ENCODE results near the gene SRSF7. TPM values are rescaled to one million over a fixed set of nuclear protein-coding genes. Genes with fewer than 3 reads are reported as not detected.

SRSF7 gene
- total and polyA plus RNA-seq, 2 donors (not counting 1 experiment from before 2014, with no cell fraction given): 283 to 505 TPM

DNA sequence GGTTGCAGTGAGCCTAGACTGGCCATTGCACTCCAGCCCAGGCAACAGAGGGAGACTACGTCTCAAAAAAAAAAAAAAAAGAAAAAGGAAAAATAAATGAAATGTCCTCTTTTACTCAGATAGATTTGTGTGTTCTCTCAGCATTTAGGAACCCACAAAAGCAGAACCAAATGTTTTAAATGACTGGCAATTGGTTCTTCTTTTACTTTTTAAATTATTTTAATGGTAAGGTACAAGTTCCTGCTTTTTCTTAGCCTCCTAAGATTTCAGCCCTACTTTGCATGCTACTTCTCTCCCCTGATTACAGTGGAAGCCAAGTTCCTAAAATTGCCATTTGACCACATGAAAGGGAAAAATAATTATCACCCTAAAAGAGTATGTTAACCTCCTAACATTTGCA is 23.5 kb downstream of the SRSF7 start:
- no peak for TF ChIP-seq EZH2 (IDR thresholded peaks at IDR 0.05; ENCODE audit: borderline replicate concordance, insufficient read depth, low read depth, low read length, poor library complexity, severe bottlenecking)
- TF ChIP-seq, protein P1, sequence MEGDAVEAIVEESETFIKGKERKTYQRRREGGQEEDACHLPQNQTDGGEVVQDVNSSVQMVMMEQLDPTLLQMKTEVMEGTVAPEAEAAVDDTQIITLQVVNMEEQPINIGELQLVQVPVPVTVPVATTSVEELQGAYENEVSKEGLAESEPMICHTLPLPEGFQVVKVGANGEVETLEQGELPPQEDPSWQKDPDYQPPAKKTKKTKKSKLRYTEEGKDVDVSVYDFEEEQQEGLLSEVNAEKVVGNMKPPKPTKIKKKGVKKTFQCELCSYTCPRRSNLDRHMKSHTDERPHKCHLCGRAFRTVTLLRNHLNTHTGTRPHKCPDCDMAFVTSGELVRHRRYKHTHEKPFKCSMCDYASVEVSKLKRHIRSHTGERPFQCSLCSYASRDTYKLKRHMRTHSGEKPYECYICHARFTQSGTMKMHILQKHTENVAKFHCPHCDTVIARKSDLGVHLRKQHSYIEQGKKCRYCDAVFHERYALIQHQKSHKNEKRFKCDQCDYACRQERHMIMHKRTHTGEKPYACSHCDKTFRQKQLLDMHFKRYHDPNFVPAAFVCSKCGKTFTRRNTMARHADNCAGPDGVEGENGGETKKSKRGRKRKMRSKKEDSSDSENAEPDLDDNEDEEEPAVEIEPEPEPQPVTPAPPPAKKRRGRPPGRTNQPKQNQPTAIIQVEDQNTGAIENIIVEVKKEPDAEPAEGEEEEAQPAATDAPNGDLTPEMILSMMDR (IDR thresholded peaks at IDR 0.05): no peak
- no peak for DNase-seq
- no peak overlapping the region for H3K4me2 ChIP-seq (replicated peaks; ENCODE audit: low read depth, low read length, poor library complexity, severe bottlenecking)

DNA sequence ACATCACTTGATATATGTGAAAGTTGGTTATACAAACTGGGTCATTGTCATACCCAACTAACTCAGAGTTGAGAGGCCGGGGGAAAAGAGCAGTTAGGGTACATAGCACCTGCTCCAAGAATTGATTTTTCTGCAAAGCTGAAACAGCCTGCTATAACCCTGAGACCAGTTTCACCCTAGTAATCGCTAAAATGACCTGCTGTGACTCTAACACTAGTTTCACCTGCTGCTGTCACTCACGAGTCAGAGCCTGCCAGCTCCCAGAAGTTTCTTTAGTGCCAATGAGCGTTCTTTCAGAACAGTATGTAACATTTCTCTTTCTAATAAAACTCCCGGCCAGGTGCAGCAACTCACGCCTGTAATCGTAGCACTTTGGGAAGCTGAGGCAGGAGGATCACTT is 28.0 kb downstream of the SRSF7 start:
- Mint-ChIP-seq H3K9me3 (ENCODE audit: insufficient read depth) (peaks cover 3% of the 10 kb centered on the region), H3K27me3 (no peaks in the 10 kb centered on the region), H3K4me3 (no peak overlapping the region), H3K27ac (no peak overlapping the region), H3K4me1 (peaks cover 23% of the 10 kb centered on the region)
- TF ChIP-seq, protein P1 (IDR thresholded peaks at IDR 0.05): no peak
- no peak for TF ChIP-seq EZH2 (IDR thresholded peaks at IDR 0.05; ENCODE audit: borderline replicate concordance, insufficient read depth, low read depth, low read length, poor library complexity, severe bottlenecking)
- DNase-seq: no peak
- Histone ChIP-seq H3K9me3 (ENCODE audit: control extremely low read depth in 1 of 3, control insufficient read depth in 2 of 3, insufficient read depth in 1 of 3, low read length in 2 of 3) (peaks cover 0 to 7% (median 0%) of the 10 kb centered on the region in 3 donors), H3K4me1 (ENCODE audit: control insufficient read depth in 2 of 2, insufficient read depth in 2 of 2, low read length in 2 of 2) (peaks cover 11% of the 10 kb centered on the region in 2 donors), H3K4me2 (replicated peaks; ENCODE audit: low read depth, low read length, poor library complexity, severe bottlenecking) (no peak overlapping the region), H3K27ac (ENCODE audit: low read length in 2 of 2) (no peak overlapping the region), H4K20me1 (ENCODE audit: control insufficient read depth, insufficient read depth, low read length, poor library complexity, severe bottlenecking) (no peaks in the 10 kb centered on the region), H3K4me3 (ENCODE audit: control extremely low read depth in 1 of 5, extremely low read depth in 1 of 5, insufficient read depth in 1 of 5, low read depth in 2 of 5, low read length in 4 of 5) (no peak overlapping the region), H3K27me3 (replicated peaks in 1 of 4; ENCODE audit: control extremely low read depth in 1 of 4, control insufficient read depth in 3 of 4, insufficient read depth in 4 of 4, low read length in 3 of 4) (no peaks in the 10 kb centered on the region), H2AFZ (ENCODE audit: insufficient read depth, low read depth, low read length, poor library complexity, severe bottlenecking) (no peak overlapping the region), H3K9ac (ENCODE audit: low read length) (no peak overlapping the region), H3K79me2 (ENCODE audit: control insufficient read depth, insufficient read depth, low read length) (no peaks in the 10 kb centered on the region), H3K36me3 (replicated peaks in 1 of 2; ENCODE audit: control extremely low read depth in 1 of 2, control insufficient read depth in 1 of 2, extremely low read depth in 1 of 2, insufficient read depth in 2 of 2, low read length in 1 of 2) (no peaks in the 10 kb centered on the region)
- POLR2A ChIA-PET: no interaction called here
- CTCF ChIA-PET: interaction anchor here (0.8 to 1.5 kb wide), 3 partner anchors 8 to 188 kb away, joined by 3 to 6 read pairs (median 3); no protein-coding TSS in a partner anchor
- ATAC-seq (ENCODE audit: low read depth): no peak
- intact Hi-C loops (cut with micrococcal nuclease): no loop called here
- 74% methylated on average over 4 of the region's 7 CpGs for WGBS (ENCODE audit: insufficient coverage)

More for the DNA sequence above, 23.5 kb downstream of the SRSF7 start:
- peaks cover 0 to under 1% of the 10 kb centered on the region in 2 donors for H3K4me1 ChIP-seq (ENCODE audit: control insufficient read depth in 2 of 2, insufficient read depth in 2 of 2, low read length in 2 of 2)
- H3K36me3 ChIP-seq (replicated peaks in 1 of 2; ENCODE audit: control extremely low read depth in 1 of 2, control insufficient read depth in 1 of 2, extremely low read depth in 1 of 2, insufficient read depth in 2 of 2, low read length in 1 of 2): peaks cover 0 to 19% of the 10 kb centered on the region in 2 experiments
- Mint-ChIP-seq H3K4me1 (peaks cover 5% of the 10 kb centered on the region), H3K4me3 (no peak overlapping the region), H3K27me3 (no peaks in the 10 kb centered on the region), H3K9me3 (ENCODE audit: insufficient read depth) (no peaks in the 10 kb centered on the region), H3K27ac (no peak overlapping the region)
- no peaks in the 10 kb centered on the region for H4K20me1 ChIP-seq (ENCODE audit: control insufficient read depth, insufficient read depth, low read length, poor library complexity, severe bottlenecking)
- H3K27ac ChIP-seq (ENCODE audit: low read length in 2 of 2): no peak overlapping the region
- H3K4me3 ChIP-seq (ENCODE audit: control extremely low read depth in 1 of 5, extremely low read depth in 1 of 5, insufficient read depth in 1 of 5, low read depth in 2 of 5, low read length in 4 of 5): no peak overlapping the region
- ChIA-PET POLR2A (no interaction called here), CTCF (interaction anchor here (2.8 kb wide), 1 partner anchor 146 kb away, joined by 17 read pairs; no protein-coding TSS in a partner anchor)
- no peak overlapping the region for H2AFZ ChIP-seq (ENCODE audit: insufficient read depth, low read depth, low read length, poor library complexity, severe bottlenecking)
- intact Hi-C loops (cut with micrococcal nuclease): no loop called here
- no peak for ATAC-seq (ENCODE audit: low read depth)
- no peak overlapping the region for H3K9ac ChIP-seq (ENCODE audit: low read length)
- WGBS (ENCODE audit: insufficient coverage): no CpG with 5 or more reads among the region's 1 CpG
- no peaks in the 10 kb centered on the region for H3K9me3 ChIP-seq (ENCODE audit: control extremely low read depth in 1 of 3, control insufficient read depth in 2 of 3, insufficient read depth in 1 of 3, low read length in 2 of 3)
- H3K27me3 ChIP-seq (replicated peaks in 1 of 4; ENCODE audit: control extremely low read depth in 1 of 4, control insufficient read depth in 3 of 4, insufficient read depth in 4 of 4, low read length in 3 of 4): no peaks in the 10 kb centered on the region
- no peaks in the 10 kb centered on the region for H3K79me2 ChIP-seq (ENCODE audit: control insufficient read depth, insufficient read depth, low read length)
